SK-N-SH treated with all-trans-retinoic acid at 6 μM for 48 hours (cell line): ENCODE data around the gene TRRAP.

Source experiments
- ARNTL ChIP-seq: fragments of 450-650 bp; formaldehyde crosslinking; IDR thresholded peaks from 2 replicates; pipeline ENCODE4 v1.5.0; 2020; ENCODE audit warnings: low read depth, mild to moderate bottlenecking, moderate library complexity, borderline replicate concordance
- GLIS3 ChIP-seq: fragments of 250-450 bp; sonication (Bioruptor Pico); IDR thresholded peaks from 2 replicates; pipeline ENCODE4 v1.5.0; 2020; ENCODE audit warnings: mild to moderate bottlenecking, moderate library complexity
- RARB ChIP-seq: fragments of 250-450 bp; sonication (Bioruptor Pico); IDR thresholded peaks from 2 replicates; pipeline ENCODE4 v1.8.0; 2021; ENCODE audit warnings: mild to moderate bottlenecking, moderate library complexity

DNA sequence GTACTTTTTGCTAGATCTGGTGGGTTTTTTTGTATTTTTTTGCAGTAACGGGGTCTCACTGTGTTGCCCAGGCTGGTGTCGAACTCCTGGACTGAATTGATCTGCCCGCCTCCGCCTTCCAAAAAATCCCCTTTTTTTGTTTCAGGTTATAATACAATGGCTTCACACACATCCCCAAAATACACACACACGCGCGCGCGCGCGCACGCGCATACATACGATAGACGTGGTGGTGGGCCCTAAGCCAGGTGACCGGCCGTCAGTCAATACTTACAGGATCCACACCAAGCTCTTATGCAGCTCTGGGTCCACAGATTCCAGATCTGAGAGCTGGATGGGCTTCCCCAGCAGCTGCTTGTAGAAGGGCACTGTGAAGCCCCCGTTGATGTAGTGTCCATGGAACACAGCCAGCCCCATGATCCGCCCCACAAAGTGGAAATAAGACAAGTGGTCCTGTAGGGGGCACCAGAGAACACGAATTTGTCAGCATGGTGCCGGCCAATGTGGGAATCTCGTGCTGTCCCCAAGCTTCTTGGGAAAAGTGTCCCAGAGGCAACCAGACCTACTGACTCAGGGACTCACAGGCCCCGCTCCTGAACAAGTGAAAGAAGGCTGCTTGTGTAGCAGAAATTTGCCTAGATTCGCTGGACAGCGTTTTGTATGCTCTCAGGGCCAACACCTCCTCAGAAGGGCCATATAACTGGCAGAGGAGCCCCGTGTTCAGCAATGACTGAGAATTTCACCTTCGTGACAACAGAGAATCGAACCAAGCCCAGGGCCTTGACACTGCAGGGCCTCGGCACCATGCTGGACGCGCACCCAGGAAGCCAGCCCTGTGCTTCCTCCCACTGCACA lies 162.0 kb downstream of the TRRAP start:
- TF ChIP-seq RARB (CRISPR knock-in tag): no peak
- TF ChIP-seq GLIS3 (CRISPR knock-in tag): no peak
- no peak for TF ChIP-seq ARNTL (CRISPR knock-in tag)
